ENCODE data around the gene CD300A.

Gene CD300A

DNA sequence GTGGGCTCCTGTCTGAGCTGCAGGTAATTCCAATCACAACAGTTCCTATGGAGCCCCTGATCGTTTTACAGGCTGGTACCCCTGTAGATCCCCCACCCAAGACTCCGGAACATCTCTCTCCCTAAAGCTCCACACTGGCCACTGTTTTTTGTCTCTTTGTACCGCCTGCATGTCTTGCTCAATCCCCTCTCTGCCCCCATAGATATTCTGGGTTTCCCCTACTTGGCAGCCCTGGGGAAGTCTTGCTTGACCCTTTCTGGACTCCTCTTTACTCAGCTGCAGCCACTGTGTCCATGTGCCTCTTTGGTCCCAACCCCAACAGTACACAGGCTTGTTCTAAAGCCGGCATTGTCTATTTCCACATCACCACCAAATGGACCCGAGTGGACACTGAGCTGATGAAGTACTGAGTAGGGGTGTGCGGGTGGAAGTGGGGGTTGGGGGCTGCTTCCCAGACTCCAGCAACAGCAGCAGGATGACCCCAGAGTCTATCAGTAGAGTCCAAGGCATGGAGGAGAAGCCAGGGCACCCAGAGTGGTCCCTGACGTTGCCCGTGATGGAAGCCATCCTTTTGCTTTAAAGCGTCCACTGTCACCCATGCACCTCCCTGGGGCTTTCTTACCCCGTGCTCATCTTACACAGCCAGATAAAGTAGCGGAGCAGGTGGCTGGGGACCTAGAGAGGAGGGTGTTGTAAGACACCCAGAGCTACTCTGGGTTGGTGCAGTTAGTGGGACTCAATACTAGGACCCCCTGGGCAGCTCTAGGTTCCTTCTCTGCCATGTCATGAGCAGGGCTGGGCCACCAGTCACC is 58.4 kb downstream of the CD300A start:
- no peak for DNase-seq

DNA sequence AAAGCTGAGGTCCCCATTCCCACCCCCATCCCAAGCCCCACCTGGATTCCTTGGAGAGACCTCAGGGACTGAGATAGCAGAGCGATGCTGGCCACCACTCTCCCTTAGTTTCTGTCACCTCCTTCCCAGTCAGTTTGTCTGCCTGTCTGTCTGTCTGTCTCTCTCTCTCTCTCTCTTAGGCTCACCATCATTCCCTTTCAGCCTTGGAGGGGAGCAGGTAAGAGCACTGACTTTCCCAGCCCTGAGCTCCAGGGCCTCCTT is 59.0 kb downstream of the CD300A start:
- no peak for DNase-seq

GRCh38 chr17:74525781-74526288 is 59.4 kb downstream of the CD300A start:
- no peak for DNase-seq

GRCh38 chr17:74526681-74527080 is 60.2 kb downstream of the CD300A start:
- DNase-seq: no peak

DNA sequence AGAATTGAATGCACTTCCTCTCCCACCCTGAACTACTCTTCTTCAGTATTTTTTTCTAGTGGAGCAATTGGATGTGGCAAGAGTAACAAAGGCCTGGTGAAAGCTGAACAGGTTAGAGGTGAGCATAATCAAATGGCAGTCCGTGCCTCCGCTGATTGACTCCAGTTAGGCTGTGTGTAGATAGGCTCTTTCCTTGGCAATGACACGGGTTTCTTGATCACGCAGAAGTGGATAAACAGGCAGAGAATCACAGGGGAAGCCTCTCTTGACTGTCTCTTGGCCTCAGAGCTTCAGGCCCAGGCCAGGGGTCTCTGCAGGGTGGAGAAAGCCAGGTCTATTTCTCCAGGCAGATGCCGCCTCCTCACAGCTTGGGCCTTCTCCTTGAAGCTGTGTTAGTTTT is 60.6 kb downstream of the CD300A start:
- no peak for DNase-seq

- no peak for DNase-seq
Measured at GRCh38 chr17:74527756-74528155, 61.3 kb downstream of the CD300A start.

GRCh38 chr17:74528491-74529199 is 62.2 kb downstream of the CD300A start:
- no peak for DNase-seq

GRCh38 chr17:74529243-74529642 is 62.8 kb downstream of the CD300A start:
- DNase-seq: no peak

- no peak for DNase-seq
Measured at GRCh38 chr17:74530831-74531150, 64.4 kb downstream of the CD300A start.

GRCh38 chr17:74531231-74531761 is 64.9 kb downstream of the CD300A start, which contains the start of gene CD300LB:
CD300LB (minus strand) TSS chr17:74531475; CDS start chr17:74531350, 125 bp downstream.
- DNase-seq: no peak

GRCh38 chr17:74532115-74532514 is 65.7 kb downstream of the CD300A start:
- no peak for DNase-seq
